Measurements from ENCODE around the gene RPAP2.
"Not testable (repeated sequence)": the region's sequence is repeated elsewhere in the genome, so short reads cannot be mapped to it uniquely, and the experiment has no call there.

- not testable (repeated sequence) for TF ChIP-seq HCFC1 (IDR thresholded peaks at IDR 0.05; ENCODE audit: low read length); SIN3A (IDR thresholded peaks at IDR 0.05; ENCODE audit: low read depth, low read length); BCL11A (IDR thresholded peaks at IDR 0.05; ENCODE audit: low read depth, low read length); POLR2AphosphoS5 (IDR thresholded peaks at IDR 0.05; ENCODE audit: low read length); CBFB (IDR thresholded peaks at IDR 0.05; ENCODE audit: low read depth); CTCF (IDR thresholded peaks at IDR 0.05 in 2 of 3, conservative IDR thresholded peaks at IDR 0.05 in 1 of 3; ENCODE audit: control insufficient read depth in 2 of 3, extremely low read depth in 1 of 3, insufficient read depth in 1 of 3, low read depth in 3 of 3, low read length in 3 of 3); POLR2A (IDR thresholded peaks at IDR 0.05; ENCODE audit: low read depth, low read length)
Measured at GRCh38 chr1:92254714-92255113, 44.1 kb upstream of the RPAP2 start.
